ENCODE measurements around the gene PSAT1.
"Not testable (repeated sequence)": the region's sequence is repeated elsewhere in the genome, so short reads cannot be mapped to it uniquely, and the experiment has no call there.

DNA sequence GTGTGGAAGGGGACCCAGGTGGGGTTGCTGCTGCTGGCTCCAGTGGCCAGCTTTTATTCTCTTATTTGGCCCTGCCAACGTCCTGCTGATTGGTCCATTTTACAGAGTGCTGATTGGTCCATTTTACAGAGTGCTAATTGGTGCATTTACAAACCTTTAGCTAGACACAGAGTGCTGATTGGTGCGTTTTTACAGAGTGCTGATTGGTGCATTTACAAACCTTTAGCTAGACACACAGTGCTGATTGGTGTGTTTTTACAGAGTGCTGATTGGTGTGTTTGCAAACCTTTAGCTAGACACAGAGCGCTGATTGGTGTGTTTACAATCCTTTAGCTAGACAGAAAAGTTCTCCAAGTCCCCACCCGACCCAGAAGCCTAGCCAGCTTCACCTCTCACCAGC, 12.7 kb upstream of the PSAT1 start:
- TF ChIP-seq, protein P1, sequence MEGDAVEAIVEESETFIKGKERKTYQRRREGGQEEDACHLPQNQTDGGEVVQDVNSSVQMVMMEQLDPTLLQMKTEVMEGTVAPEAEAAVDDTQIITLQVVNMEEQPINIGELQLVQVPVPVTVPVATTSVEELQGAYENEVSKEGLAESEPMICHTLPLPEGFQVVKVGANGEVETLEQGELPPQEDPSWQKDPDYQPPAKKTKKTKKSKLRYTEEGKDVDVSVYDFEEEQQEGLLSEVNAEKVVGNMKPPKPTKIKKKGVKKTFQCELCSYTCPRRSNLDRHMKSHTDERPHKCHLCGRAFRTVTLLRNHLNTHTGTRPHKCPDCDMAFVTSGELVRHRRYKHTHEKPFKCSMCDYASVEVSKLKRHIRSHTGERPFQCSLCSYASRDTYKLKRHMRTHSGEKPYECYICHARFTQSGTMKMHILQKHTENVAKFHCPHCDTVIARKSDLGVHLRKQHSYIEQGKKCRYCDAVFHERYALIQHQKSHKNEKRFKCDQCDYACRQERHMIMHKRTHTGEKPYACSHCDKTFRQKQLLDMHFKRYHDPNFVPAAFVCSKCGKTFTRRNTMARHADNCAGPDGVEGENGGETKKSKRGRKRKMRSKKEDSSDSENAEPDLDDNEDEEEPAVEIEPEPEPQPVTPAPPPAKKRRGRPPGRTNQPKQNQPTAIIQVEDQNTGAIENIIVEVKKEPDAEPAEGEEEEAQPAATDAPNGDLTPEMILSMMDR (IDR thresholded peaks at IDR 0.05; ENCODE audit: low read depth, low read length), result not testable (repeated sequence)
- not testable (repeated sequence) for TF ChIP-seq EZH2phosphoT487 (IDR thresholded peaks at IDR 0.05; ENCODE audit: low read depth)
